GM19025 (cell line): ENCODE data around the gene PARP14.
"Not testable (repeated sequence)": the region's sequence is repeated elsewhere in the genome, so short reads cannot be mapped to it uniquely, and the experiment has no call there.

Experiments
- ATAC-seq: cut with Tn5 transposase; IDR thresholded peaks from one replicate; pipeline ENCODE4 v1.9.1; 2021; ENCODE audit warnings: mild to moderate bottlenecking, low read depth, moderate library complexity; ENCODE audit not compliant: unreplicated experiment

Gene PARP14

GRCh38 chr3:122674339-122674738 is 6.3 kb upstream of the PARP14 start:
- ATAC-seq = no peak

- ATAC-seq = no peak
These were observed 3.9 kb upstream of the PARP14 start for GRCh38 chr3:122676759-122677158.

- ATAC-seq = no peak
These were observed 3.4 kb upstream of the PARP14 start for GRCh38 chr3:122677216-122677615.

- ATAC-seq = no peak
These were observed 2.1 kb upstream of the PARP14 start for GRCh38 chr3:122678506-122678905.

GRCh38 chr3:122679085-122679881 is 1.4 kb upstream of the PARP14 start:
- ATAC-seq = no peak

- ATAC-seq = no peak
These were observed 661 bp upstream of the PARP14 start for GRCh38 chr3:122679882-122680474.

GRCh38 chr3:122681284-122681973 is 790 bp downstream of the PARP14 start:
- ATAC-seq = no peak

GRCh38 chr3:122681974-122682409 is 1.4 kb downstream of the PARP14 start:
- ATAC-seq = no peak

- ATAC-seq = not testable (repeated sequence)
These were observed 2.3 kb downstream of the PARP14 start for GRCh38 chr3:122682778-122683411.

- no peak for ATAC-seq
These were observed 6.7 kb downstream of the PARP14 start for GRCh38 chr3:122687298-122687697.

GRCh38 chr3:122688996-122689395 is 8.4 kb downstream of the PARP14 start:
- no peak for ATAC-seq

GRCh38 chr3:122689587-122689986 is 8.9 kb downstream of the PARP14 start:
- ATAC-seq = no peak

GRCh38 chr3:122690096-122690495 is 9.5 kb downstream of the PARP14 start:
- no peak for ATAC-seq

- ATAC-seq = peak; percentile 72
These were observed 10.6 kb downstream of the PARP14 start for GRCh38 chr3:122691195-122691594.

GRCh38 chr3:122692674-122693073 is 12.0 kb downstream of the PARP14 start:
- no peak for ATAC-seq

GRCh38 chr3:122694966-122695365 is 14.3 kb downstream of the PARP14 start:
- no peak for ATAC-seq

GRCh38 chr3:122695927-122696561 is 15.4 kb downstream of the PARP14 start:
- ATAC-seq = no peak

- peak; percentile 85 for ATAC-seq
These were observed 17.4 kb downstream of the PARP14 start for GRCh38 chr3:122697952-122698620.

GRCh38 chr3:122700193-122700592 is 19.6 kb downstream of the PARP14 start:
- no peak for ATAC-seq

- ATAC-seq = no peak
These were observed 24.7 kb downstream of the PARP14 start for GRCh38 chr3:122705379-122705778.
